ENCODE measurements around the gene MRAP2. TPM values are rescaled to one million over a fixed set of nuclear protein-coding genes. Genes with fewer than 3 reads are reported as not detected.

The MRAP2 gene, protein sequence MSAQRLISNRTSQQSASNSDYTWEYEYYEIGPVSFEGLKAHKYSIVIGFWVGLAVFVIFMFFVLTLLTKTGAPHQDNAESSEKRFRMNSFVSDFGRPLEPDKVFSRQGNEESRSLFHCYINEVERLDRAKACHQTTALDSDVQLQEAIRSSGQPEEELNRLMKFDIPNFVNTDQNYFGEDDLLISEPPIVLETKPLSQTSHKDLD
- total RNA-seq: 4.2 TPM

DNA sequence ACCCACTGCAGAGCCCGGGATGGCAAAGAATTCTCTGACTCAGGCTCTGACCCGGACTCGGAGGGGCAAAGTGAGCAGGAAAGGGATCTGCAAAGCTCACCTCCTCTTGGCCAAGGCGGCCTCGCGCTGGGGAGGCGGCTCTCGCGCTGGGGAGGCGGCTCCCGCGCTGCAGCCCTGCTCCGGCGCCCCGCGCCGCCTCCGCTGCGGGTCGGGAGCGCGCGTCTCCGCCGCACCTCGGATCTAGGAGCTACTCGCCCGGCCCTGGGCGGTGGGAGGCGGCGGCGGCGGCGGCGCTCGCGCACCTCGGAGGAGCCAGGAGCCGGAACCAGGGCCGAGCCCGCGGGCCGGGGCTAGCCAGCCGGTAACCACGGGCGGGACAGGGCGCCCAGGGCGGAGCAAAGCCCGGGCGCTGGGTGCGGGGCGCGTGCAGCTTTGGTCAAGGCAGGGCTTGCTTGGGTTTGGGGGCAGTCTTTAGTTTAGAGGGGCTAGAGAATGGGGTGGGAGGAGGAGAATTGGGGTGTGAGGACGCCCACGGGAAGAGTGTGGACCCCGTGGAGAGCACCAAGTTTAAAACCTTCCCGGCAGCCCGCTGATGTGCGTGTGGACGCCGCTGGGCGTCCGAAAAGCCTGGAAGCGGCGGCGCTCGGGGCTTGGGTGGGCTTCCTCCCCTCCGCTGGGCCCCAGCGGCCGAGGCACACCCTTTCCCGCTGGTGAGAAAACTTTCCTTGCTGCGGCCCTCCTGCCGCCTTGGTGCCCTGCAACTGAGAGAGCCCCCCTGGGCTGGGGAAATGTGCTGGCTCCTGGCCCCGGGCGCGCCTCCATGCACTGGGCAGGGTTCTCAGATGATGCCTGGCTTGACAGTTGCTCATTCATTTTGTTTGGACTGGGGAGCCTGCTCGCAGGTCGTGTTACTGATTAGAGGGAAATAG is at the start of gene MRAP2:
TSS of gene MRAP2 (plus strand) at position 250 of the 929 bp plus-strand sequence. CDS start 21,547 bp downstream, outside the sequence.
- Histone ChIP-seq H3K9me3 (no peaks in the 10 kb centered on the region), H3K36me3 (no peaks in the 10 kb centered on the region), H3K27me3 (no peaks in the 10 kb centered on the region), H3K4me3 (peak within 1 kb of the TSS; percentile 49 to 57), H3K4me1 (peaks cover 10% of the 10 kb centered on the region), H3K27ac (no peak within 1 kb of the TSS)
- TF ChIP-seq, protein P1, sequence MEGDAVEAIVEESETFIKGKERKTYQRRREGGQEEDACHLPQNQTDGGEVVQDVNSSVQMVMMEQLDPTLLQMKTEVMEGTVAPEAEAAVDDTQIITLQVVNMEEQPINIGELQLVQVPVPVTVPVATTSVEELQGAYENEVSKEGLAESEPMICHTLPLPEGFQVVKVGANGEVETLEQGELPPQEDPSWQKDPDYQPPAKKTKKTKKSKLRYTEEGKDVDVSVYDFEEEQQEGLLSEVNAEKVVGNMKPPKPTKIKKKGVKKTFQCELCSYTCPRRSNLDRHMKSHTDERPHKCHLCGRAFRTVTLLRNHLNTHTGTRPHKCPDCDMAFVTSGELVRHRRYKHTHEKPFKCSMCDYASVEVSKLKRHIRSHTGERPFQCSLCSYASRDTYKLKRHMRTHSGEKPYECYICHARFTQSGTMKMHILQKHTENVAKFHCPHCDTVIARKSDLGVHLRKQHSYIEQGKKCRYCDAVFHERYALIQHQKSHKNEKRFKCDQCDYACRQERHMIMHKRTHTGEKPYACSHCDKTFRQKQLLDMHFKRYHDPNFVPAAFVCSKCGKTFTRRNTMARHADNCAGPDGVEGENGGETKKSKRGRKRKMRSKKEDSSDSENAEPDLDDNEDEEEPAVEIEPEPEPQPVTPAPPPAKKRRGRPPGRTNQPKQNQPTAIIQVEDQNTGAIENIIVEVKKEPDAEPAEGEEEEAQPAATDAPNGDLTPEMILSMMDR (IDR thresholded peaks at IDR 0.05): no peak
- TF ChIP-seq POLR2A (IDR thresholded peaks at IDR 0.05): no peak
- no peak for TF ChIP-seq POLR2AphosphoS5 (IDR thresholded peaks at IDR 0.05; ENCODE audit: insufficient read depth in 1 of 2, low read depth in 1 of 2)
- DNase-seq (ENCODE audit: extremely low spot score in 2 of 2): no peak
- intact Hi-C loops (cut with DNase I): no loop called here

- Histone ChIP-seq H3K36me3 (no peaks in the 10 kb centered on the region), H3K4me1 (no peaks in the 10 kb centered on the region), H3K27me3 (no peaks in the 10 kb centered on the region), H3K4me3 (no peak overlapping the region), H3K27ac (no peak overlapping the region), H3K9me3 (no peaks in the 10 kb centered on the region)
- TF ChIP-seq POLR2A (IDR thresholded peaks at IDR 0.05): no peak
- TF ChIP-seq, protein P1 (IDR thresholded peaks at IDR 0.05): no peak
- no peak for TF ChIP-seq POLR2AphosphoS5 (IDR thresholded peaks at IDR 0.05; ENCODE audit: insufficient read depth in 1 of 2, low read depth in 1 of 2)
- intact Hi-C loops (cut with DNase I): no loop called here
- DNase-seq (ENCODE audit: extremely low spot score in 2 of 2): no peak
Observed at GRCh38 chr6:83984411-83984810, 49.2 kb upstream of the MRAP2 start.

DNA sequence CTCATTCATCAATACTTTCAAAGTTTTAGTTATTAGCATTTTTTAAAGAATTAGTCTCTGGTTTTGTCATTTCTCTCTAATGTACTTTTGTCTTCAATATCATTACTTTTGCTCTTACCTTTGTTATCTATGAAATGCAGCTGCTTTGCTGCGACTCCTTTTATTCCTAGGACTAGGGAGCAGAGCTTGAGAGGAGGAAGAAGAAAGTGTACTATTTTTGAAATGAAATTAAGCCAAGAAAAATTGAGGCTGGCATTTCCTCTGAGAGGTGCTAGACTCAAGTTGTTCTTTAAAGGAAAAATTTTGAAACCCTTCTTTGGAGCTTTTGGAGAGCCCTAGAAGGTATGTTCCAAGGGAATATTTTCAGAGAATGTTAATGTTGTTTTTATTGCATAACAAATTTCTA is 48.3 kb upstream of the MRAP2 start:
- TF ChIP-seq, protein P1 (IDR thresholded peaks at IDR 0.05): no peak
- no peak for DNase-seq (ENCODE audit: extremely low spot score in 2 of 2)
- intact Hi-C loops (cut with DNase I): no loop called here
- H3K4me3 ChIP-seq: no peak overlapping the region
- H3K27ac ChIP-seq: no peak overlapping the region
- no peaks in the 10 kb centered on the region for H3K27me3 ChIP-seq
- no peaks in the 10 kb centered on the region for H3K9me3 ChIP-seq
- H3K4me1 ChIP-seq: no peaks in the 10 kb centered on the region
- H3K36me3 ChIP-seq: no peaks in the 10 kb centered on the region

- H3K9me3 ChIP-seq: no peaks in the 10 kb centered on the region
- H3K27ac ChIP-seq: no peak overlapping the region
- H3K36me3 ChIP-seq: no peaks in the 10 kb centered on the region
- no peaks in the 10 kb centered on the region for H3K27me3 ChIP-seq
- no peak overlapping the region for H3K4me3 ChIP-seq
- no peak for TF ChIP-seq POLR2A (IDR thresholded peaks at IDR 0.05)
- no peak for TF ChIP-seq POLR2AphosphoS5 (IDR thresholded peaks at IDR 0.05; ENCODE audit: insufficient read depth in 1 of 2, low read depth in 1 of 2)
- TF ChIP-seq, protein P1 (IDR thresholded peaks at IDR 0.05): no peak
- no peak for DNase-seq (ENCODE audit: extremely low spot score in 2 of 2)
- H3K4me1 ChIP-seq: no peaks in the 10 kb centered on the region
- intact Hi-C loops (cut with DNase I): no loop called here
Observed at GRCh38 chr6:83985715-83986114, 47.9 kb upstream of the MRAP2 start.
